Testis (tissue), 3 donors: ENCODE measurements around the gene PINK1. TPM values are rescaled to one million over a fixed set of nuclear protein-coding genes. Genes with fewer than 3 reads are reported as not detected.

ENCODE experiments used
- DNase-seq: peaks from one replicate; pipeline ENCODE4 v3.0.0-alpha.2; 2019
- H3K27ac ChIP-seq, 2 donors: fragments of 200-600 bp; sonication (generic); one replicate each; pipeline ENCODE4 v1.5.1; 2019
- H3K27me3 ChIP-seq: fragments of 200-600 bp; sonication (generic); one replicate; pipeline ENCODE4 v1.5.1; 2019
- H3K36me3 ChIP-seq: fragments of 200-600 bp; sonication (generic); one replicate; pipeline ENCODE4 v1.5.1; 2017; ENCODE audit warnings: low read depth; ENCODE audit errors: missing control alignments
- H3K4me1 ChIP-seq: fragments of 200-600 bp; sonication (generic); one replicate; pipeline ENCODE4 v1.5.1; 2019
- H3K4me3 ChIP-seq, 2 donors: fragments of 200-600 bp; sonication (generic); one replicate each; pipeline ENCODE4 v1.5.1; 2017 to 2019
- H3K9me3 ChIP-seq: fragments of 200-600 bp; sonication (generic); one replicate; pipeline ENCODE4 v1.5.1; 2017
- POLR2A ChIP-seq: fragments of 450-650 bp; IDR thresholded peaks from one replicate; pipeline ENCODE4 v1.6.1; 2017; ENCODE audit warnings: antibody characterized with exemption, mild to moderate bottlenecking, moderate library complexity
- WGBS, 2 donors: methylation state at CpG; one replicate each; pipeline ENCODE4 v1.1.5; 2018; 5-methylcytosine and 5-hydroxymethylcytosine counted together
- intact Hi-C: fragments of 100-400 bp; cut with DNase I; formaldehyde crosslinking; loops from one replicate; pipeline ENCODE4 v1.15.1; 2023; ENCODE audit warnings: low total_unique reads
- polyA plus RNA-seq: library from polyadenylated mRNA; stranded (reverse); fragments of 350-450 nt; fragmentation: Illumina TruSeq; extraction: RNeasy Lipid Tissue Mini Kit (QIAGEN cat#74804); gene quantifications from one replicate; pipeline ENCODE4 v1.2.3, GENCODE V29; 2014; ENCODE audit warnings: low read depth, low replicate concordance; ENCODE audit not compliant: insufficient read depth
- total RNA-seq, 2 donors: library from RNA; depleted of rRNA; stranded (reverse); fragments of >200 nt; gene quantifications; one replicate each; pipeline ENCODE4 v1.2.3, GENCODE V29; 2016
- TF ChIP-seq, protein P1 (sequence below), 3 experiments: fragments of 450-650 bp in 2 of 3; fragments of 200-600 bp in 1 of 3; sonication (generic) in 1 of 3; IDR thresholded peaks; one replicate each; pipeline ENCODE4 v1.5.1; 2016 to 2019; ENCODE audit warnings: antibody characterized with exemption in 3 of 3, mild to moderate bottlenecking in 2 of 3, moderate library complexity in 1 of 3

PINK1 gene
- total and polyA plus RNA-seq, 3 donors from 2014 or later = 157 to 340 (median 168) TPM

DNA sequence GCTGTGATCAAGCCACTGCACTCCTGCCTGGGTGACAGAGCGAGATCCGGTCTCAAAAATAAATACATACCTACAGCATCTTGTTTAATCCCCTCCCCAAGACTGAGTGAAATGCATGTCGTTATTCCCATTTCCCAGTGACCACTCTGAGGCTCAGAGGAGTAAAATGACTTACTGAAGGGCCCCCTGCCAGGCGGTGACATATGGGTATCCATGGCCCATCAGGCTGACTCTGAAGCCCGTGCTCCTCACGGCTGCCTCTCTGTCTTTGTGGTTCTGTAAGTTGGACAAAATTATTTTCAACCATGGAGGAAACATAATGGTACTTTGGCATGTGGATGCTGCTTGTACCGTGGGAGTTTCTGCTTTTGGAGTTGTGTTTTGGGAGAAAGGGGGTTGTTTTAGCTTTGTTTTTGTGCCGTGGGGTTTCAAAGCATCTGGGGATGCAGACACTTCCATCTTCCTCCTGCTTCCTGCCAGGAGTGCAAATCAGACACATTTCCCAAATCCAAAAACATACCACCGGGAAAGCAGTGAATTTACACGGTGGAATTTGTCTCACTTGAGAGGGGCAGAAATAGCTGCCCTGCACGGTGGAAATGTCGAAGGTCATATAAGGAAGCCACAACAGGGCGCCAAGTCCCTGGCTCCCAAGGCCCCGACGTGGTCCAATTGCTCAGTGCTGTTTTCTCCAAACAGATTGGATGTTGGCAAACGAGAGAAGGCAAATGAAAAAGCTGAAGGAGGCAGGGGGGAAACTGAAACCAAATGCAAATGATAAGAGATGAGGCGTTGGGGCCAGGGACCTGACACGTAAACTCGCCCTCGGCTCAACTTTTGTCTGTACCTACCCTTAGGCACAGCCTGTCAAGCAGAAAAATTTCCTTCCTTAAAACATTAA lies 17.1 kb upstream of the PINK1 start:
- TF ChIP-seq, protein P1, sequence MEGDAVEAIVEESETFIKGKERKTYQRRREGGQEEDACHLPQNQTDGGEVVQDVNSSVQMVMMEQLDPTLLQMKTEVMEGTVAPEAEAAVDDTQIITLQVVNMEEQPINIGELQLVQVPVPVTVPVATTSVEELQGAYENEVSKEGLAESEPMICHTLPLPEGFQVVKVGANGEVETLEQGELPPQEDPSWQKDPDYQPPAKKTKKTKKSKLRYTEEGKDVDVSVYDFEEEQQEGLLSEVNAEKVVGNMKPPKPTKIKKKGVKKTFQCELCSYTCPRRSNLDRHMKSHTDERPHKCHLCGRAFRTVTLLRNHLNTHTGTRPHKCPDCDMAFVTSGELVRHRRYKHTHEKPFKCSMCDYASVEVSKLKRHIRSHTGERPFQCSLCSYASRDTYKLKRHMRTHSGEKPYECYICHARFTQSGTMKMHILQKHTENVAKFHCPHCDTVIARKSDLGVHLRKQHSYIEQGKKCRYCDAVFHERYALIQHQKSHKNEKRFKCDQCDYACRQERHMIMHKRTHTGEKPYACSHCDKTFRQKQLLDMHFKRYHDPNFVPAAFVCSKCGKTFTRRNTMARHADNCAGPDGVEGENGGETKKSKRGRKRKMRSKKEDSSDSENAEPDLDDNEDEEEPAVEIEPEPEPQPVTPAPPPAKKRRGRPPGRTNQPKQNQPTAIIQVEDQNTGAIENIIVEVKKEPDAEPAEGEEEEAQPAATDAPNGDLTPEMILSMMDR (IDR thresholded peaks at IDR 0.05) = no peak
- TF ChIP-seq POLR2A = no peak
- no peak overlapping the region for H3K27ac ChIP-seq
- intact Hi-C loops = no loop called here
- 46 to 49% methylated on average over 18 to 20 of the region's 20 CpGs for WGBS, 2 donors
- DNase-seq = no peak
- H3K4me1 ChIP-seq = no peaks in the 10 kb centered on the region
- H3K4me3 ChIP-seq = no peak overlapping the region
- H3K9me3 ChIP-seq = no peaks in the 10 kb centered on the region
- no peaks in the 10 kb centered on the region for H3K36me3 ChIP-seq
- no peaks in the 10 kb centered on the region for H3K27me3 ChIP-seq

DNA sequence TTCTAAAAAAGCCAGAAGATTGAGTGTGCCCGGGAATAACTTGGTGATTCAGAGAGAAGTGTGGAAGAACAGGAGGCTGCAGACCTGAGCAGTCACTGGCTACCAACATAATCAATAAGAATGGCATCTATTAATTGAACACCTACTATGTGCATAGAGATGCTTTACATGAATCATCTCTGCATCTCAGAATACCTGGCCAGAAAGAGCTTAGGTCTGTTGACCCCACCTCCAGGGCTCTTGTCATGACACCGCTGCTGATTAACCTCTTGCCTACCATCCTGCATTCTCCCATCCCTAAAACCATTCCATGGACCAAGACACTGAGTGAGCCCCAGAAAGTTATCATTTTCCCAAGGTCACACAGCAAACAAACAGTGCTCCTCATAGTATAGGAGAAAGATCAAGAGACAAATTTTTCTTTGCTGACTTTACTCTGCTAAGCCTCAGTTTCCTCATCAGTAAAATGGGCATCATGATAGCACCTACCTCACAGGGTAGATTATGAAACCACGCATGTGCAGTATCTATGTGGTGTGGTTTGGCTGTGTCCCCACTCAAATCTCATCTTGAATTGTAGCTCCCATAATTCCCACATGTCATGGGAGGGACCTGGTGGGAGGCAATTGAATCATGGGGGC lies 16.3 kb upstream of the PINK1 start:
- TF ChIP-seq, protein P1 (IDR thresholded peaks at IDR 0.05) = no peak
- TF ChIP-seq POLR2A = no peak
- intact Hi-C loops = no loop called here
- 80 to 83% methylated on average over 3 of the region's 3 CpGs for WGBS, 2 donors
- Histone ChIP-seq H3K36me3 (no peaks in the 10 kb centered on the region), H3K27me3 (no peaks in the 10 kb centered on the region), H3K4me3 (no peak overlapping the region), H3K27ac (no peak overlapping the region), H3K9me3 (no peaks in the 10 kb centered on the region), H3K4me1 (no peaks in the 10 kb centered on the region)
- DNase-seq = no peak

DNA sequence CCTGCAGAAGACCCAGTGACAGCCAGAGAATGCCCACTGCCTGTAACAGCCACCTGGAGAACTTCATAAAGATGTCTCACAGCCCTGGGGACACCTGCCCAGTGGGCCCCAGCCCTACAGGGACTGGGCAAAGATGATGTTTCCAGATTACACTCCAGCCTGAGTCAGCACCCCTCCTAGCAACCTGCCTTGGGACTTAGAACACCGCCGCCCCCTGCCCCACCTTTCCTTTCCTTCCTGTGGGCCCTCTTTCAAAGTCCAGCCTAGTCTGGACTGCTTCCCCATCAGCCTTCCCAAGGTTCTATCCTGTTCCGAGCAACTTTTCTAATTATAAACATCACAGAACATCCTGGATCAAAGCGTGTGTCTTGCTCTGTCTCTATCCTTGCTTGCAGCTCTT lies 14.7 kb upstream of the PINK1 start:
- Histone ChIP-seq H3K4me3 (no peak overlapping the region), H3K27ac (no peak overlapping the region), H3K27me3 (no peaks in the 10 kb centered on the region), H3K36me3 (no peaks in the 10 kb centered on the region), H3K4me1 (no peaks in the 10 kb centered on the region), H3K9me3 (no peaks in the 10 kb centered on the region)
- intact Hi-C loops = no loop called here
- DNase-seq = no peak
- WGBS, 2 donors = 61 to 66% methylated on average over 4 of the region's 4 CpGs
- TF ChIP-seq, protein P1 (IDR thresholded peaks at IDR 0.05) = no peak
- TF ChIP-seq POLR2A = no peak

DNA sequence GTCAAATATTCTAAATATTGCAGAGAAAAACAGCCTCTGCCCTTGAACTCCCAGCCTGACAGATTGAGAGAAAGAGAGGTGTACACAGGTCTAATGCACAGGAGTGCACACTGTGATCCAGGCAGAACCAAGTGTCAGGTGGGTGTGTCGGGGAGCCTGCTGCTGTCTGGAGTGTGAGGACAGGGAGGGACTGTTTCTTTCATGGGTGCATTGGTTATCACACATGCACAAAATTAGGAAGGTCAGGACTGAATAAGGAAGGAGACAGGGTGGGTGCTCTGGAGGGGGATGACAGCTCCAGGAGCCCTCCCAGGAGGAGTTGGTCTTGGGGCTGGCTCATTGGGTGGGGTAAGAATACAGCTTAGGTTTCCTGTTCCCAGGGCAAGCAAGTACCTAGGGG lies 13.3 kb upstream of the PINK1 start:
- 85 to 100% methylated on average over 1 of the region's 1 CpG for WGBS, 2 donors
- Histone ChIP-seq H3K36me3 (no peaks in the 10 kb centered on the region), H3K4me1 (no peaks in the 10 kb centered on the region), H3K4me3 (no peak overlapping the region), H3K9me3 (no peaks in the 10 kb centered on the region), H3K27ac (no peak overlapping the region), H3K27me3 (no peaks in the 10 kb centered on the region)
- intact Hi-C loops = no loop called here
- TF ChIP-seq, protein P1 (IDR thresholded peaks at IDR 0.05) = no peak
- no peak for TF ChIP-seq POLR2A
- DNase-seq = no peak
